H9 (cell line): ENCODE results near the gene GRAP2. TPM values are rescaled to one million over a fixed set of nuclear protein-coding genes. Genes with fewer than 3 reads are reported as not detected.
"Not testable (repeated sequence)": the region's sequence is repeated elsewhere in the genome, so short reads cannot be mapped to it uniquely, and the experiment has no call there.

Experiments used
- DNase-seq: peaks from one replicate; pipeline ENCODE4 v3.0.0-alpha.2; 2017
- H2AFZ ChIP-seq: one replicate; pipeline ENCODE4 v1.6.1; 2013; ENCODE audit warnings: mild to moderate bottlenecking, low read length, control low read depth, moderate library complexity
- H2AK5ac ChIP-seq: 2 replicates; pipeline ENCODE4 v1.6.1; 2013; ENCODE audit warnings: low read length, control low read depth, mixed read lengths; ENCODE audit not compliant: insufficient read length
- H2BK120ac ChIP-seq: one replicate; pipeline ENCODE4 v1.6.1; 2013; ENCODE audit warnings: low read depth, mild to moderate bottlenecking, low read length, control low read depth, inconsistent platforms; ENCODE audit not compliant: poor library complexity, severe bottlenecking
- H2BK12ac ChIP-seq: 2 replicates; pipeline ENCODE4 v1.6.1; 2013; ENCODE audit warnings: low read length, control low read depth, mixed read lengths, low read depth; ENCODE audit not compliant: insufficient read length
- H2BK15ac ChIP-seq: 2 replicates; pipeline ENCODE4 v1.6.1; 2013; ENCODE audit warnings: low read depth, low read length, control low read depth
- H2BK20ac ChIP-seq: one replicate; pipeline ENCODE4 v1.6.1; 2013; ENCODE audit warnings: low read depth, mild to moderate bottlenecking, low read length, control low read depth, inconsistent platforms; ENCODE audit not compliant: poor library complexity, severe bottlenecking
- H2BK5ac ChIP-seq: 2 replicates; pipeline ENCODE4 v1.6.1; 2013; ENCODE audit warnings: low read length, control low read depth, mixed read lengths; ENCODE audit not compliant: insufficient read length
- H3K14ac ChIP-seq: 2 replicates; pipeline ENCODE4 v1.6.1; 2013; ENCODE audit warnings: low read length, control low read depth; ENCODE audit not compliant: insufficient read depth
- H3K18ac ChIP-seq: 2 replicates; pipeline ENCODE4 v1.6.1; 2013; ENCODE audit warnings: low read depth, mild to moderate bottlenecking, mixed read lengths, low read length, control low read depth; ENCODE audit not compliant: insufficient read length
- H3K23ac ChIP-seq: 2 replicates; pipeline ENCODE4 v1.6.1; 2013; ENCODE audit warnings: low read length, control low read depth, mixed read lengths, low read depth; ENCODE audit not compliant: insufficient read length
- H3K23me2 ChIP-seq: 2 replicates; pipeline ENCODE4 v1.6.1; 2013; ENCODE audit warnings: low read depth, mild to moderate bottlenecking, mixed read lengths, low read length, control low read depth; ENCODE audit not compliant: insufficient read length, poor library complexity, severe bottlenecking
- H3K27ac ChIP-seq: 2 replicates; pipeline ENCODE4 v1.5.1; 2013; ENCODE audit warnings: low read length, control low read depth, mixed read lengths, low read depth; ENCODE audit not compliant: insufficient read length
- H3K27me3 ChIP-seq: 2 replicates; pipeline ENCODE4 v1.6.1; 2013; ENCODE audit warnings: low read length, control low read depth, inconsistent platforms; ENCODE audit not compliant: insufficient read depth
- H3K4ac ChIP-seq: 2 replicates; pipeline ENCODE4 v1.6.1; 2013; ENCODE audit warnings: low read depth, mild to moderate bottlenecking, control low read depth, inconsistent platforms, low read length, moderate library complexity
- H3K4me1 ChIP-seq: 2 replicates; pipeline ENCODE4 v1.6.1; 2013; ENCODE audit warnings: low read length, control low read depth, inconsistent platforms; ENCODE audit not compliant: insufficient read depth
- H3K4me2 ChIP-seq: 2 replicates; pipeline ENCODE4 v1.6.1; 2013; ENCODE audit warnings: low read length, control low read depth, mixed read lengths; ENCODE audit not compliant: insufficient read length, insufficient read depth
- H3K56ac ChIP-seq: 2 replicates; pipeline ENCODE4 v1.6.1; 2013; ENCODE audit warnings: low read depth, mild to moderate bottlenecking, mixed read lengths, low read length, control low read depth; ENCODE audit not compliant: insufficient read length
- H3K79me1 ChIP-seq: 2 replicates; pipeline ENCODE4 v1.6.1; 2013; ENCODE audit warnings: low read depth, mild to moderate bottlenecking, moderate library complexity, low read length, control low read depth, inconsistent platforms; ENCODE audit not compliant: insufficient read depth, poor library complexity, severe bottlenecking
- H3K79me2 ChIP-seq: 2 replicates; pipeline ENCODE4 v1.6.1; 2013; ENCODE audit warnings: low read length, control low read depth, inconsistent platforms; ENCODE audit not compliant: insufficient read depth
- H3K9ac ChIP-seq: 2 replicates; pipeline ENCODE4 v1.6.1; 2013; ENCODE audit warnings: low read length, control low read depth, mixed read lengths; ENCODE audit not compliant: insufficient read length; ENCODE audit errors: extremely low read depth
- H3K9me3 ChIP-seq: one replicate; pipeline ENCODE4 v1.6.1; 2013; ENCODE audit warnings: low read depth, low read length, inconsistent platforms; ENCODE audit not compliant: control insufficient read depth
- H3T11ph ChIP-seq: one replicate; pipeline ENCODE4 v1.6.1; 2013; ENCODE audit warnings: mild to moderate bottlenecking, low read length, control low read depth, inconsistent platforms
- H4K20me1 ChIP-seq: one replicate; pipeline ENCODE4 v1.6.1; 2013; ENCODE audit not compliant: control insufficient read depth, insufficient read length, insufficient read depth
- H4K5ac ChIP-seq: 2 replicates; pipeline ENCODE4 v1.6.1; 2013; ENCODE audit warnings: low read depth, mild to moderate bottlenecking, mixed read lengths, low read length, control low read depth; ENCODE audit not compliant: insufficient read length
- H4K8ac ChIP-seq: replicated peaks from 2 replicates; pipeline ENCODE4 v1.6.1; 2013; ENCODE audit warnings: low read length, control low read depth, mixed read lengths, low read depth; ENCODE audit not compliant: insufficient read length
- H4K91ac ChIP-seq: 2 replicates; pipeline ENCODE4 v1.6.1; 2013; ENCODE audit warnings: low read depth, mild to moderate bottlenecking, moderate library complexity, mixed read lengths, low read length, control low read depth; ENCODE audit not compliant: insufficient read length
- H3K27ac Mint-ChIP-seq, 3 experiments: 2 replicates in 2 of 3; 3 replicates in 1 of 3; pipeline ENCODE4 v1.8.0; 2020 to 2021; ENCODE audit warnings: mixed read lengths in 3 of 3, mild to moderate bottlenecking in 1 of 3, moderate library complexity in 1 of 3
- H3K27me3 Mint-ChIP-seq: 2 replicates; pipeline ENCODE4 v1.8.0; 2021; ENCODE audit warnings: low read depth, mild to moderate bottlenecking, moderate library complexity, mixed read lengths
- H3K36me3 Mint-ChIP-seq, 3 experiments: 2 replicates in 2 of 3; 3 replicates in 1 of 3; pipeline ENCODE4 v1.8.0; 2020 to 2021; ENCODE audit warnings: low read depth in 3 of 3, mixed read lengths in 3 of 3; ENCODE audit not compliant: insufficient read depth in 1 of 3
- H3K4me1 Mint-ChIP-seq, 2 experiments: 2 replicates each; pipeline ENCODE4 v1.8.0; 2020; ENCODE audit warnings: mixed read lengths in 2 of 2
- H3K4me3 Mint-ChIP-seq, 2 experiments: 2 replicates in 1 of 2; 3 replicates in 1 of 2; pipeline ENCODE4 v1.8.0; 2020 to 2021; ENCODE audit warnings: mild to moderate bottlenecking in 2 of 2, mixed read lengths in 2 of 2, moderate library complexity in 1 of 2
- H3K9me3 Mint-ChIP-seq, 2 experiments: 2 replicates in 1 of 2; 3 replicates in 1 of 2; pipeline ENCODE4 v1.8.0; 2020; ENCODE audit warnings: mild to moderate bottlenecking in 2 of 2, mixed read lengths in 2 of 2, moderate library complexity in 1 of 2
- CTCF ChIP-seq: fragments of 200-600 bp; sonication (generic); conservative IDR thresholded peaks from 3 replicates; pipeline ENCODE4 v1.8.0; 2021; ENCODE audit warnings: antibody characterized with exemption, mild to moderate bottlenecking
- WGBS: extraction: QIAGEN DNeasy Blood & Tissue Kit; methylation state at CpG from one replicate; pipeline ENCODE4 v1.1.7; 2013; ENCODE audit warnings: missing lambda C conversion rate, low lambda C conversion rate, mixed read lengths; ENCODE audit not compliant: insufficient read length; ENCODE audit errors: extremely low coverage; 5-methylcytosine and 5-hydroxymethylcytosine counted together
- total RNA-seq: library from RNA; stranded (reverse); gene quantifications from 2 replicates; pipeline ENCODE4 v1.2.1, GENCODE V29; 2021

Gene GRAP2
- total RNA-seq, 1 experiment from 2014 or later, result not detected

GRCh38 chr22:39949964-39950737, 49.3 kb downstream of the GRAP2 start:
- no peaks in the 10 kb centered on the region for H3K79me2 ChIP-seq
- WGBS, result no CpG with 5 or more reads among the region's 8 CpGs
- no peak overlapping the region for H2BK120ac ChIP-seq
- no peak overlapping the region for H2BK15ac ChIP-seq
- no peak overlapping the region for H2AFZ ChIP-seq
- H4K91ac ChIP-seq, result no peak overlapping the region
- Mint-ChIP-seq H3K4me3 (no peak overlapping the region), H3K36me3 (no peaks in the 10 kb centered on the region), H3K4me1 (peaks cover 32 to 35% of the 10 kb centered on the region in 2 experiments), H3K27ac (no peak overlapping the region), H3K27me3 (peaks cover 2% of the 10 kb centered on the region; the same call in 1 of the 2 replicates), H3K9me3 (no peaks in the 10 kb centered on the region)
- no peak overlapping the region for H4K8ac ChIP-seq
- no peak overlapping the region for H3K4ac ChIP-seq
- no peaks in the 10 kb centered on the region for H4K20me1 ChIP-seq
- H4K5ac ChIP-seq, result no peak overlapping the region
- no peaks in the 10 kb centered on the region for H3K79me1 ChIP-seq
- no peak overlapping the region for H3K27ac ChIP-seq
- no peak overlapping the region for H3K4me2 ChIP-seq
- no peak overlapping the region for H3K18ac ChIP-seq
- no peak for TF ChIP-seq CTCF
- H2AK5ac ChIP-seq, result no peak overlapping the region
- no peak overlapping the region for H2BK5ac ChIP-seq
- no peak overlapping the region for H3K56ac ChIP-seq
- DNase-seq, result no peak
- no peak overlapping the region for H3K9ac ChIP-seq
- H3K4me1 ChIP-seq, result peaks cover 10% of the 10 kb centered on the region
- no peaks in the 10 kb centered on the region for H3K27me3 ChIP-seq
- H3K9me3 ChIP-seq, result no peaks in the 10 kb centered on the region
- H3K14ac ChIP-seq, result no peak overlapping the region
- H3K23me2 ChIP-seq, result no peaks in the 10 kb centered on the region
- H3K23ac ChIP-seq, result no peak overlapping the region
- H2BK20ac ChIP-seq, result no peak overlapping the region
- no peak overlapping the region for H3T11ph ChIP-seq
- no peak overlapping the region for H2BK12ac ChIP-seq

GRCh38 chr22:39951603-39952293, 50.9 kb downstream of the GRAP2 start:
- not testable (repeated sequence) for H3K27ac ChIP-seq, H3K4me1 ChIP-seq, H3T11ph ChIP-seq, H4K5ac ChIP-seq, H2BK20ac ChIP-seq, H3K9ac ChIP-seq, H3K79me1 ChIP-seq, H3K79me2 ChIP-seq, H3K27me3 Mint-ChIP-seq, H4K8ac ChIP-seq, H3K9me3 ChIP-seq, H4K20me1 ChIP-seq, H3K23ac ChIP-seq, H3K27me3 ChIP-seq, H3K36me3 Mint-ChIP-seq, H3K23me2 ChIP-seq, H2AK5ac ChIP-seq, H3K56ac ChIP-seq, H2BK120ac ChIP-seq, H3K14ac ChIP-seq, H3K4me2 ChIP-seq, H4K91ac ChIP-seq, H2BK15ac ChIP-seq, H2BK12ac ChIP-seq, H3K4me3 Mint-ChIP-seq, DNase-seq, H3K27ac Mint-ChIP-seq, H2BK5ac ChIP-seq, H3K9me3 Mint-ChIP-seq, H3K18ac ChIP-seq, H2AFZ ChIP-seq, H3K4ac ChIP-seq
- H3K4me1 Mint-ChIP-seq, result peaks cover 24 to 26% of the 10 kb centered on the region in 2 experiments
- WGBS, result no CpG with 5 or more reads among the region's 11 CpGs
